ENCODE data around the gene GTF2B.
A peak's percentile ranks its signal among the peaks of the same experiment; 100 is the strongest.
"Not testable (repeated sequence)": the region's sequence is repeated elsewhere in the genome, so short reads cannot be mapped to it uniquely, and the experiment has no call there.

GTF2B gene

DNA sequence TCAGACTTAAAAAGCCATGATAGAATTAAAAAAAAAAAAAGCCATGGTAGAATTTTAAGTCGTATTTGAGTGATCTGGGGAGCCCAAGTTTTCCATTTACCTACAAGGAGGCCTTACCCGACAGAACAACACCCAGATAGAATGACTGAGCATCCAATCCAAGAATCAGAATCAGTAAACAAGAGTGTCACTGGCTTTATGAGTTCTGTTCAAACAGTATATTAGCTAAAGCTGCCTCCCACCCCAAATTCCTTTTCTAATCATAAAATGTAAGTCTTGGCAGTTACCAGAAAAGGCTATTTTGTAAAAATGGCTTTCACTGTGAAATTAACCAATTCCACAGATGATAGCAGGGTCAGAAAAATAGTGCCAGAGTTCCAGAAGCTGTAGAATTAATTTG is 1.2 kb downstream of the GTF2B start:
- DNase-seq (ENCODE audit: extremely low spot score, insufficient read length, low read depth) (no peak), FAIRE-seq (no peak)

DNA sequence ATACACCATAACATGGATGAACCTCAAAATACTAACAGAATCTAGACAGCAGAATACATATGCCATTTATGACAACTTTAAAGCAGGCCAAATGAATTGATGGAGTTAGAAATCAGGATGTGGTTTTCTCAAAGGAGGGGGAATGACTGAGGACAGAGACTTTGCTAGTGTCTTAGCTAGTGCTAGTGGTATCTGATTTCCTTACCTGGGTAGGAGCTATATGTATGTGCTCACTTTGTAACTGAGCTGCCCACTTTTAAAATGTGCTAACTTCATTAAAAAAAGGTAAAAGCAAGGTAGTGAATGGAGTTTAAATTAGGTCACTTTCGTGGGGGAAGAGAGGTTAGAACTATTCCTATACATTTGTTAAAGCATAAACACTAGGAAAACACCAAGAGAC is 2.6 kb downstream of the GTF2B start:
- DNase-seq (ENCODE audit: extremely low spot score, insufficient read length, low read depth): no peak
- no peak for FAIRE-seq

GRCh38 chr1:88885933-88886332 is 5.4 kb downstream of the GTF2B start:
- no peak for FAIRE-seq
- no peak for DNase-seq (ENCODE audit: extremely low spot score, insufficient read length, low read depth)

GRCh38 chr1:88883156-88883555 is 8.2 kb downstream of the GTF2B start:
- no peak for FAIRE-seq
- no peak for DNase-seq (ENCODE audit: extremely low spot score, insufficient read length, low read depth)

- not testable (repeated sequence) for DNase-seq (ENCODE audit: extremely low spot score, insufficient read length, low read depth); FAIRE-seq
Measured at GRCh38 chr1:88880717-88881116, 10.7 kb downstream of the GTF2B start.

- DNase-seq (ENCODE audit: extremely low spot score, insufficient read length, low read depth): no peak
- FAIRE-seq: no peak
Measured at GRCh38 chr1:88878731-88879130, 12.6 kb downstream of the GTF2B start.

DNA sequence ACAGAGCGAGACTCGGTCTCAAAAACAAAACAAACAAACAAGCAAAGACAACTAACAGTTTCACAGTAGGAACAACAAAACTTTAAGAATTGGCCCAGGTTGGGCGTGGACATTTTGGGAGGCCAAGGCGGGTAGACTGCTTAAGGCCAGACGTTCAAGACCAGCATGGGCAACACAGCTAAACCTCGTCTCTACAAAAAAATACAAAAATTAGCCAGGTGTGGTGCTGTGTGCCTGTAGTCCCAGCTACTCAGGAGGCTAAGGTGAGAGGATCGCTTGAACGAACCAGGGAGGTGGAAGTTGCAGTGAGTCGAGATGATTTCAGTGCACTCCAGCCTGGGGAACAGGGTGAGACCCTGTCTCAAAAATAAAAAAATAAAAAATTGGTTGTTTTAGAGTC is 13.5 kb downstream of the GTF2B start:
- FAIRE-seq: no peak
- no peak for DNase-seq (ENCODE audit: extremely low spot score, insufficient read length, low read depth)

DNA sequence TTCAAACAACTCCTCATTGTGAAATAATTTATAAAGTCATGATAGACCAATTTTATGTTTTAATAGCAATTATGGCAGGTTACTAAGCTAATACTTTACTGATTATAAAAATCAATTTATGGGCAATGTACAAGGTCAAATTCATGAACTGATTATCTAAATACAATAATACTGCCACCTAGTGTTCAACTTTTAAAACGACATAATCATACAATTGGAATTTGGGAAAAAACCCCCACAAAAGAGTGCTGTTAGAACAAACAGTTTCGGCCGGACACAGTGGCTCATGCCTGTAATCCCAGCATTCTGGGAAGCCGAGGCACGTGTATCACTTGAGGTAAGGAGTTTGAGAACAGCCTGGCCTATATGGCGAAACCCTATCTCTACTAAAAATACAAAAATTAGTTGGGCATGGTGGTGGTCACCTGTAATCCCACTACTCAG is 14.0 kb downstream of the GTF2B start:
- FAIRE-seq: peak; percentile 74

DNA sequence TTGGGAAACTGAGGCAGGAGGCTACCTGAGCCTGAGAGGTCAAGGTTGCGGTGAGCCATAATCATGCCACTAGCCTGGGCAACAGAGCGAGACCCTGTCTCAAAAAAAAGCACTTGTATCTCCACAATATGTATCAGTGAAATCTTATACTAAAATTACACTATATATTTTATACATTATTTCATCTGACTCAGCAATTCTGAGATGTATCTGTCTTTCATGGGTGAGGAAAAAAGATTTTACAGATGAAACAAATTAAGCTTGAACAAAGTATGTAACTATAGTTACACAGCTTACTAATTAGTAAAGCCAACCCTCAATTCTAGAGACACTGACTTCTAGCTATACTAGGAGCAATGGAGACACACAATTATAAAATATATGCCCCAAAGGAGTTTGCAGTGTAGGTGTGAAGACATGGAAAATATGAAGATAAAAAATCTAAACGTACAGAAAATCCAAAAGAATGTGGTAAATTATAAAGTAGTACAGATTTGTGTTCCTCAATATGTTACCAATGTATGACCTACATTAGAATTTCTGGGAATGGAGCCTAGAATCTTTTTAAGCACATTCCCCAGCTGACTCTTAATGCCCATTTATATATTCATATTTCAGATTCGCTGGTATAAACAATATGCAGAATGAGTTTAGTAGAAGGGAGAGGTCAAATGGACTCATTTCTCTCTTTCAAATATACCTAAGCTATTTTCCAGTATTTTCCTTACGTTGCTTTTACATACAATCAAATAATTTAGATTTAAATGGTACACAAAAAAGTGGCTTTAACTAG is 14.6 kb downstream of the GTF2B start:
- no peak for FAIRE-seq
- DNase-seq (ENCODE audit: extremely low spot score, insufficient read length, low read depth): no peak

More for the DNA sequence above, 14.0 kb downstream of the GTF2B start:
- DNase-seq (ENCODE audit: extremely low spot score, insufficient read length, low read depth): no peak

- FAIRE-seq: no peak
Measured at GRCh38 chr1:88875595-88875994, 15.8 kb downstream of the GTF2B start.

DNA sequence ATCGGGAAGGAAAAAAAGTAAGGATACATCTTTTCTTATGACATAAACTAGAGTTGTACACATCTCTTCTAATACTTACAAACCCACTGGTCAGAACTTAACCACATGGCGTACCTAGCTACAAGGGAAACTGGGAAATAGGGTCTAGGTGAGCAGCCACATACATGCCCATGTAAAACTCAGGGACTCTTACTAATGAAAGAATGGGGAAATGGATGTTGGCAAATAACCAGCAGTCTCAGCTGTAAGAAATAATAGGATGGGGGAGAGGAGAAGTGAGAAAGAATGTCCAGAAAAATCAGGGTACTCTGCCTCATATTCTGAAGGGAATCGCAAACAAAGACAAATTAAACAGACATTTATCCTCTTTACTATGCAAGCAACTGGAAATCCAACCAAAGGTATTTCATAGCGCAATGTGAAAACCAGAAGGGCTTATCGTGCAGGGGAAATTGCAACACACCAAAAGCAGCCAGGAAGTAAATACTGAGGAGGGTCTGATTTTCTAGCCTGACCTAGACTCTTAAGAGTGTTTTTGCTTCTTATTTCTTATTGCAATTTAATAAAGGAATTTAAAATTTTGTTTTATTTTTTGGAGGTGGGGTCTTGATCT is 17.5 kb downstream of the GTF2B start:
- no peak for FAIRE-seq
- DNase-seq (ENCODE audit: extremely low spot score, insufficient read length, low read depth): no peak

More at GRCh38 chr1:88875595-88875994, 15.8 kb downstream of the GTF2B start:
- DNase-seq (ENCODE audit: extremely low spot score, insufficient read length, low read depth): no peak

DNA sequence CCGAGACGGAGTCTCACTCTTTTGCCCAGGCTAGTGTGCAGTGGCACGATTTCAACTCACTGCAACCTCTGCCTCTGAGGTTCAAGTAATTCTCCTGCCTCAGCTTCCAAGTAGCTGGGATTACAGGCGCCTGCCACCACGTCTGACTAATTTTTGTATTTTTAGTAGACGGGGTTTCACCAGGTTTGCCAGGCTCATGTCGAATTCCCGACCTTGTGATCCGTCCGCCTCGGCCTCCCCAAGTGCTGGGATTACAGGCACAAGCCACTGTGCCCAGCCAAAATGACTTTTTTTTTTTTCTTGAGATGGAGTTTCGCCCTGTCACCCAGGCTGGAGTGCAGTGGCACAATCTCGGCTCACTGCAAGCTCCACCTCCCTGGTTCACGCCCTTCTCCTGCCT is 21.7 kb downstream of the GTF2B start:
- DNase-seq (ENCODE audit: extremely low spot score, insufficient read length, low read depth): not testable (repeated sequence)

GRCh38 chr1:88867743-88868521 is 23.4 kb downstream of the GTF2B start:
- no peak for FAIRE-seq
- DNase-seq (ENCODE audit: extremely low spot score, insufficient read length, low read depth): no peak

More for the DNA sequence above, 21.7 kb downstream of the GTF2B start:
- FAIRE-seq: not testable (repeated sequence)

- FAIRE-seq (no peak), DNase-seq (ENCODE audit: extremely low spot score, insufficient read length, low read depth) (no peak)
Measured at GRCh38 chr1:88851303-88852063, 39.9 kb downstream of the GTF2B start.

GRCh38 chr1:88847643-88848042 is 43.7 kb downstream of the GTF2B start:
- FAIRE-seq (no peak), DNase-seq (ENCODE audit: extremely low spot score, insufficient read length, low read depth) (no peak)

DNA sequence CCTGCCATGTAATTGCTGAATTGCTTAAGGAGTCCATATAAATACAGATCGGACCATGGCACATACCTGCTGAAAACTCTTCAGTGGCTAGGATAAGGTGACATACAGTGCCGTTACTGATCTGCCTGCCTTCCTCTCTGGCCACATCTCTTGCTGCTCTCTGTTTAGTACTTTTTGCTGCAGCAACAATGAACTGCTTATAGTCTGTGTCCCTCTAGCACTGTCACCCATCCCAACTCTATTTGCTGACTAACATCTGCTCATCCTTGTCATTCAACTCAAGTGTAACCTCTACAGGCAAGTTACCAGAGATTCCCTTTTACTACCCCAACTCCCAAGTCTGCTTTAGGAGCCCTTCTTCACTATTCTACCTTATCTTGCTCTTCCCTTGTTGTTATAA is 65.6 kb downstream of the GTF2B start:
- no peak for DNase-seq (ENCODE audit: extremely low spot score, insufficient read length, low read depth)

GRCh38 chr1:88819642-88820041 is 71.7 kb downstream of the GTF2B start:
- FAIRE-seq; DNase-seq (ENCODE audit: extremely low spot score, insufficient read length, low read depth): not testable (repeated sequence)

More for the DNA sequence above, 65.6 kb downstream of the GTF2B start:
- FAIRE-seq: no peak

- DNase-seq (ENCODE audit: extremely low spot score, insufficient read length, low read depth): no peak
- FAIRE-seq: no peak
Measured at GRCh38 chr1:88813471-88813870, 77.9 kb downstream of the GTF2B start.

DNA sequence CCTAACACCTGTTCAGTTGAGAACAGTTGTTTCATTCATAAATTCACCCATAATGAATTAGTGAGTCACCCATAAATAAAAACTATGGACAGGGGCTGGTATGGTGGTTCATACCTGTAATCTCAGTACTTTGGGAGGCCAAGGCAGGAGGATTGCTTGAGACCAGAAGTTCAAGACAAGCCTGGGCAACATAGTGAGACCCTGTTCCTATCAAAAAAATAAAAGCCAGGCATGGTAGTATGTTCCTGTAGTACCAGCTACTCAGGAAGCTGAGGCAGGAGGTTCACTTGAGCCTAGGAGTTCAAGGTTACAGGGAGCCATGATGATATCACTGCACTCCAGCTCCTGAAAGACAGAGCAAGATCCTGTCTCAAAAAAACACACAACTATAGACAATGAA is 79.0 kb downstream of the GTF2B start:
- no peak for DNase-seq (ENCODE audit: extremely low spot score, insufficient read length, low read depth)
- peak; percentile 57 for FAIRE-seq

DNA sequence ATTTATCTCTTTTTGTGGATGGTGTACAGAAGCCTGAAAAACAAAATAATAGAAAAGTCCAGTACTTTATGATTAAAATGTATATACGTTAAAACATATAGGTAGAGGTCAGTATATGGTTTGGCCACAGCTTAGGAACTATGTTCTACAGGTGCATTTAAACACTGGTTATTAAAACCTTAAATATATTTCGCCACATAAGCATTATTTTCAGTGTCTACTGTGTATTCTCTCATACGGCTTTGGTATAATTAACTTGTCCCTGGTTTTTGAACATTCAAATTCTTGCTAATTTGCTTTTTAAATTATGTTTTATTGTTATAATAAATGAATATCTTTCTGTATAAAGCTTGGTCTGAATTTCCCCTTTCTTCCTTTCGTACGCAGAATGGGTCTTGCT is 87.9 kb downstream of the GTF2B start:
- FAIRE-seq (no peak), DNase-seq (ENCODE audit: extremely low spot score, insufficient read length, low read depth) (no peak)
